Endodermal cell (in vitro differentiated cells): Measurements from ENCODE around the gene GATA1. TPM values are rescaled to one million over a fixed set of nuclear protein-coding genes. Genes with fewer than 3 reads are reported as not detected.

Experiments used
- DNase-seq: peaks from one replicate; pipeline ENCODE4 v3.0.0-alpha.2; 2017
- H3K27ac ChIP-seq: 2 replicates; pipeline ENCODE4 v1.5.1; 2013; ENCODE audit warnings: mild to moderate bottlenecking, low read depth, low read length, moderate library complexity
- H3K27me3 ChIP-seq: 2 replicates; pipeline ENCODE4 v1.6.1; 2013; ENCODE audit warnings: mild to moderate bottlenecking, low read length, moderate library complexity; ENCODE audit not compliant: insufficient read depth, control insufficient read depth, poor library complexity, severe bottlenecking
- H3K36me3 ChIP-seq: 2 replicates; pipeline ENCODE4 v1.7.0; 2013; ENCODE audit warnings: mild to moderate bottlenecking, low read length, moderate library complexity; ENCODE audit not compliant: control insufficient read depth, insufficient read depth
- H3K4me1 ChIP-seq: one replicate; pipeline ENCODE4 v1.7.0; 2013; ENCODE audit warnings: low read length; ENCODE audit not compliant: control insufficient read depth, insufficient read depth
- H3K4me3 ChIP-seq: 2 replicates; pipeline ENCODE4 v1.5.1; 2013; ENCODE audit warnings: mild to moderate bottlenecking, low read length, moderate library complexity
- H3K9ac ChIP-seq: 2 replicates; pipeline ENCODE4 v1.6.1; 2013; ENCODE audit warnings: mild to moderate bottlenecking, low read length, moderate library complexity; ENCODE audit not compliant: poor library complexity, severe bottlenecking; ENCODE audit errors: extremely low read depth
- H3K9me3 ChIP-seq: 2 replicates; pipeline ENCODE4 v1.6.1; 2013; ENCODE audit warnings: mild to moderate bottlenecking, low read length, moderate library complexity; ENCODE audit not compliant: control insufficient read depth
- H3K27ac Mint-ChIP-seq: 2 replicates; pipeline ENCODE4 v1.8.0; 2020; ENCODE audit warnings: mixed read lengths
- H3K27me3 Mint-ChIP-seq: 2 replicates; pipeline ENCODE4 v1.8.0; 2021; ENCODE audit warnings: mild to moderate bottlenecking, mixed read lengths; ENCODE audit not compliant: insufficient read depth
- H3K36me3 Mint-ChIP-seq: 2 replicates; pipeline ENCODE4 v1.8.0; 2020; ENCODE audit warnings: low read depth, mixed read lengths
- H3K4me1 Mint-ChIP-seq: 2 replicates; pipeline ENCODE4 v1.8.0; 2020; ENCODE audit warnings: mixed read lengths
- H3K4me3 Mint-ChIP-seq: 2 replicates; pipeline ENCODE4 v1.8.0; 2020; ENCODE audit warnings: mild to moderate bottlenecking, moderate library complexity, mixed read lengths
- H3K9me3 Mint-ChIP-seq: 2 replicates; pipeline ENCODE4 v1.8.0; 2020; ENCODE audit warnings: mild to moderate bottlenecking, mixed read lengths
- CTCF ChIP-seq: fragments of 200-600 bp; sonication (generic); conservative IDR thresholded peaks from 2 replicates; pipeline ENCODE4 v1.5.0; 2021; ENCODE audit warnings: antibody characterized with exemption, mild to moderate bottlenecking
- WGBS, 2 experiments: methylation state at CpG; one replicate each; pipeline versions ENCODE4 v1.1.5 to v1.1.7; 2013; ENCODE audit warnings: missing lambda C conversion rate in 2 of 2, mixed read lengths in 1 of 2; ENCODE audit not compliant: insufficient coverage in 1 of 2, insufficient read length in 1 of 2; 5-methylcytosine and 5-hydroxymethylcytosine counted together
- total RNA-seq, 2 donors: library from RNA; stranded (reverse); fragmentation: NEBNext Ultra II Directional in 1 of 2; extraction: Animal tissue kit (Norgen Biotek cat#: 25700) in 1 of 2; gene quantifications; 2 replicates in 1 of 2; 3 replicates in 1 of 2; pipeline ENCODE4 v1.2.1, GENCODE V29; 2021

GATA1 gene
- total RNA-seq, 2 donors from 2014 or later, result not detected

- TF ChIP-seq CTCF, result no peak
- Histone ChIP-seq H3K27ac (no peak overlapping the region), H3K4me1 (no peaks in the 10 kb centered on the region), H3K27me3 (no peaks in the 10 kb centered on the region), H3K4me3 (no peak overlapping the region), H3K9ac (no peak overlapping the region), H3K36me3 (no peaks in the 10 kb centered on the region), H3K9me3 (no peaks in the 10 kb centered on the region)
- H3K27me3 Mint-ChIP-seq, result peaks cover 1% of the 10 kb centered on the region
- H3K36me3 Mint-ChIP-seq, result no peaks in the 10 kb centered on the region
- H3K4me1 Mint-ChIP-seq, result no peaks in the 10 kb centered on the region
- H3K4me3 Mint-ChIP-seq, result no peak overlapping the region
- peaks cover 67% of the 10 kb centered on the region for H3K9me3 Mint-ChIP-seq
- 84% methylated on average over 4 of the region's 4 CpGs; no CpG with 5 or more reads in 1 of the 2 experiments for WGBS, 2 experiments
- no peak overlapping the region for H3K27ac Mint-ChIP-seq
- DNase-seq, result no peak
Measured at GRCh38 chrX:48793935-48794334, 7.5 kb downstream of the GATA1 start.

- Histone ChIP-seq H3K27ac (no peak overlapping the region), H3K4me3 (no peak overlapping the region), H3K4me1 (no peaks in the 10 kb centered on the region), H3K36me3 (no peaks in the 10 kb centered on the region), H3K9ac (no peak overlapping the region), H3K9me3 (no peaks in the 10 kb centered on the region), H3K27me3 (no peaks in the 10 kb centered on the region)
- H3K4me3 Mint-ChIP-seq, result no peak overlapping the region
- H3K27ac Mint-ChIP-seq, result no peak overlapping the region
- no peak for TF ChIP-seq CTCF
- no peaks in the 10 kb centered on the region for H3K36me3 Mint-ChIP-seq
- WGBS, 2 experiments, result 87 to 93% methylated on average over 3 to 12 of the region's 12 CpGs
- no peaks in the 10 kb centered on the region for H3K4me1 Mint-ChIP-seq
- peaks cover 66% of the 10 kb centered on the region for H3K9me3 Mint-ChIP-seq
- no peak for DNase-seq
- peaks cover 1% of the 10 kb centered on the region for H3K27me3 Mint-ChIP-seq
Measured at GRCh38 chrX:48794340-48794910, 8.0 kb downstream of the GATA1 start.

GRCh38 chrX:48794911-48795515, 8.6 kb downstream of the GATA1 start:
- Histone ChIP-seq H3K9ac (no peak overlapping the region), H3K9me3 (no peaks in the 10 kb centered on the region), H3K27ac (no peak overlapping the region), H3K36me3 (no peaks in the 10 kb centered on the region), H3K27me3 (no peaks in the 10 kb centered on the region), H3K4me1 (no peaks in the 10 kb centered on the region), H3K4me3 (no peak overlapping the region)
- Mint-ChIP-seq H3K4me1 (no peaks in the 10 kb centered on the region), H3K36me3 (no peaks in the 10 kb centered on the region), H3K9me3 (peaks cover 61% of the 10 kb centered on the region), H3K27me3 (no peaks in the 10 kb centered on the region), H3K27ac (no peak overlapping the region), H3K4me3 (no peak overlapping the region)
- no peak for TF ChIP-seq CTCF
- no peak for DNase-seq
- 85% methylated on average over 7 of the region's 8 CpGs; no CpG with 5 or more reads in 1 of the 2 experiments for WGBS, 2 experiments
